NCI-H748 treated with DMSO at 0.1 percent for 48 hours (cell line): ENCODE results near the gene MDFIC.
A peak's percentile ranks its signal among the peaks of the same experiment; 100 is the strongest.

Experiments
- DNase-seq: peaks from one replicate; lab custom pipeline; 2025; lab: John Stamatoyannopoulos, UW

The MDFIC gene

DNA sequence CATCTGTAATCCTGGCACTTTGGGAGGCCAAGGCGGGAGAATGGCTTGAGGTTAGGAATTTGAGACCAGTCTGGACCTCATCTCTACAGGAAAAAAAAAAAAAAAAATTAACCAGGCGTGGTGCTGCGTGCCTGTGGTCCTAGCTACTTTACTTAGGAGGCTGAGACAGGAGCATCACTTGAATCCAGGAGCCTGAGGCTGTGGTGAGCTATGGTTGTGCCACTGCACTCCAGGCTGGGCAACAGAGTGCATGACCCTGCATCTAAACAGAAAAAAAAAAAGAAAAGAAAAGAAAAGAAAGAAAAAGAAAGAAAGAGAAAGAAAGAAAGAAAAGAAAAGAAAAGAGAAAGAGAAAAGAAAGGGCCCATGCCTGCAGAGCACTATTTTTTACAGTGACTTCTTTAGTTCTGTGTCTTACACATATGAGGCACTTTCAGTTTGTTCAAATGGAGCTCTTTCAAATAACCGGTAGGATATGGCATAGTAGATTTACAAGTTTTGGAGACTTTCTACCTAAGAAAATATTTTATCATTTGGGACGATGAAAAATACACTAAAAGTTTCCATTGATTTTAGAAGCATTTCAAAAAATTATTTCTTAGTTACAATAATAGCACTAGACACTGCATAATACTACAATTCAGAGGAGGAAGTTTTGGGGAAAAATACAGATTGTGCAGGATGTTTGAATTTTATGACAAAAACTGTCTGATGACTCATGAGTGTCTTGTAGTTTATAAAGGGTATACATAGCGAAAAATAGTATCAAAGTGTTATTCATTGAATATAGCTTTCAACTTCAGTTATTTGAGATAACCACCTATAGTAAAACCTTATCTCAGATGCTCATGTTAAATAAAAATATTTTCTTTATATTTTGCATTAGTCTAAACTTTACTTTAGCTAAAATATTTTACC is 75.9 kb downstream of the MDFIC start:
- no peak for DNase-seq

DNA sequence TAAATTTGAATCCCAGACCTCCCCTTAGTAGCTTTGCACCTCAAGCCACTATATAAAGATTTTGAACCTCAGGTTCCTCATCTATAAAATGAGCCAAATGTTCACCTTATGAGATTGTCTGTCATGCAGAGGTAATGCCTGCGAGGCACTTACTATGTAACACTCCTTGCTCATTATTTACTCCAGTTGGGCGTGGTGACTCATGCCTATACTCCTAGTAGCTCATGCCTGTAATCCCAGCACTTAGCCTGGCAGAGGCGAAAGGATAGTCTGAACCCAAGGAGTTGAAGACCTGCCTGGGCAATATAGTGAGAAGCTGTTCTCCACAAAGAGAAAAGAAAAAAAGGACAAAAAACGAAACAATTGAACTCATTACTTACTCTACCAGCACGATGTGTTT is 82.2 kb downstream of the MDFIC start:
- no peak for DNase-seq

DNA sequence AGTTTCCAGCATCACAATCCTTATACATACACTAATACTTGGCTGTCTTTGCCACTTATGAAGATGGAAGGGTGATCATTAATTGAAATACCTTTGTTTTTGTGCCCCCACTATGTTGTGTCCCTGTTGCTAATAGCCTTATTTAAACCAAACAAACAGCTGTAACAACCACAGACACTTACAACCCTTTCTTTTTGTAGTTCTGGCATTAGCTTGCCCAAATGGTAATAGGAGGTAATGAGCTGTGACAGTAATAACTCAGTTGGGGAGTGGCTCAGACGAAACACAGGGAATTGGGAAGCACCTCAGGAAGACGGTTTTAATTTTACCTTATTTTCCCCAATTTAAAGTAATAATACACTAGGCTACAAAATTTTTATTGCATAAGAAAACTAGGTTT is 83.4 kb downstream of the MDFIC start:
- peak; percentile 61 for DNase-seq

DNA sequence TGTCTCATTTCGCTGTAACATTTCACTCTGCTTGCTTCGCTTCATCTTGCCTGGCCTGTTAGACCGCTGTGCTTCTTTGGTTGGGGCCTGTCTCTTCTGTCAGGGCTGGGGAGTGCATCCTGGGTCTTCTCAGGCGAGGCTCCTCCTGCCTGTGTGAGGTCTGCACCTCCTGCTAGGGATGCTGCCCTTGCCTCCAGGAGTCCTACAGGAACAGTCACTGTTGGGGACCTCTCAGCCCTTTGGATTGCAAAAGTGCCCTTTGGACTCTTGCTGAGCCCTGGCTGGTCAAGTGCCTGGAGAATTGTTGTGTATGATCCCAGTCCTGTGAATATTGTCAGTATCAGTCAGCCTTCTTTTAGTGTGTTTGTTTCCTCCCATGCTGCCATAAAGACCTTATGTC is 84.1 kb downstream of the MDFIC start:
- no peak for DNase-seq

DNA sequence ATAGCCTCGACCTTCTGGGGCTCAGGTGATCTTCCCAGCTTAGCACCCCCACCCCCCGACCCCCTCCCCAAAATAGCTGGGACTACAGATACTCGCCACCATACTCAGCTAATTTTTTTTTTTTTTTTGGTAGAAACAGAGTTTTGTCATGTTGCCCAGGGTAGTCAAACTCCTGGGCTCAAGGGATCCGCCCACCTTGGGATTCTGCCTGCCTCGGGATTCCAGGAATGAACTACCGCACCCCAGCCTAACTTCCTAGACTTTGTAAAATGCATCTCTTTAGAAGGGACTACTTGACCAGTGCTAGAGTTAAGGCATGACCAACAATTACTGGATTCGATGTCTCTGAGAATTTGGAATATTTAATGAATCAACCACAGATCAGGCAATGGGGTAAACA is 85.9 kb downstream of the MDFIC start:
- DNase-seq, result no peak

DNA sequence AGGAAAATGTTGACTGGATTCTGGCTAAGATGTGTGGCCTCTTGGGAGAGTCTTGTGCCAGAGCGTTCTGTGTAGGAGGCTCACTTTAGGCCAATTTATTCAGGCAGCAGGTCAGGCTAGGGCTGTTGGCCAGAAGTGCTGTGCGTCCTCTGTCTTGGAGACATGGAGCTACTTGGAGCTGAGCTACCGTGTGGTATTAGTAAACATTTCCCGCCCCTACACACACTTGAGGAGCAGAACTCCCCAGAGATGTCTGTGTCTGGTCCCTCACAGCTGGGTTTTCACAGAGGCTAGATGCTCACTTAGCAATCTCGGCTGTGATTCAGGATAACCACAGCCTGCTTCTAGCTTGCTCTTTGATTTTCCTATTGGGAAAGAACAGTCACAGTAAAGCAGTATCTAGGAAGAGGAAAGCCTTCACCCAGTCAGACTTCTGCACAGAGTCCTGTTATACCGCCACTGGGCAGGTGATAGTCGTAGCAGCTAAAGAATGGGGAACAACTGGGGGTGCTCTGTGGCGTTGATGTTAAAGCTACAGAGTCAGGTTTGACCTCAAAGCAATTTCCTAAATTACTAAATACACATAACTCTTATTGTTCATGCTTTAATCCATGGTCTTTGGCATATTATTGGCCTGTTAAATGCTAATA is 86.7 kb downstream of the MDFIC start:
- DNase-seq, result peak; percentile 48

DNA sequence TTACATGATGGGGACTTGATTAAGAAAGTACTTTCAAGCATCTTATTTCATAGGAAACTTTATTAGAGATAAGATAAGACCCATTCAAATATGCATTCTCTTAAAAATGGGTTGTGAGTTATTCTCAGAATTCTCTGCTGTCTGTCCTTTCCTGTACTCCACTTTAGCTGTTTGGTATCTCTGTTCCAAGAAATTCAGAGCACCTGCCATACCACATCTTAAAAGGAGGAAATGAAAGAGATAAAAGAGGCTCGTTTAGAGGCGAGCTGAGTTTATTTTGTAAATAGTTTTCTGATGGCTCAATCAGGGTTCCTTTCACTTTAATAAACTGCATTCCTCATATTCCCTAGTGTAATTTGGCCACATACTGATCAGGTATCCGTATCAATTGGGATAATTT is 87.2 kb downstream of the MDFIC start:
- no peak for DNase-seq

DNA sequence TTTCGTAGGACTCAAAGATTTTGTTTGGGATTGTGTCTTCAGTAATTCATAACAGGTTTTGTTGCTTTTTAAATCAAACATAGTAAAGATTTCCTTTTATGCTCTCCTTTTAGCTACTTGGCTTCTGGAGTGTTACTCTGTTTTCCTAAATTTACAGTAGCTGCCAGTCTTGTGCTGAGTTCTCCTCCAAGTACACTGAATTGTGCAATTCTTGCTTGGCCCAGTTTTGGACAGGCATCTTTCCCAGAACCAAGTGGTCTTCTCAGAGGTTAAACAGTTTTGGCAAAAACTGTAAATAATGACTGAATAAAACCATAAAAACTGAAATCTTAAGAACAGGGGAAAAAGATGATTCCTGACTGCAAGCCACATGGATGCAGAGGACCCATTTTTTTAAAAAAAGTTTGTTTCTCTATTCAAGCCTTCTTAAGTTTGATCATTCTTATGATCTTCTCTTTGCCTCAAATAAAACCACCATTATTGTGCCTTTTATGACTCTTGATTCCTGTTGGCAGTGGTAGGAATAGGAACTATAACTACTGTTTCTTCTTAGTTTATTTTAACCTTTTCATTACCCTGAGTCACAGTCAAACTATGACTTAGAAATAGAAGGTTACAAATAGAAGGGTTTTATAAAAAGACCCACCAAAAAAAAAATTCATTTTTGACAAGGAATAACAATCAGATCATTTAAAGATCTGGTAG is 88.0 kb downstream of the MDFIC start:
- DNase-seq, result no peak

DNA sequence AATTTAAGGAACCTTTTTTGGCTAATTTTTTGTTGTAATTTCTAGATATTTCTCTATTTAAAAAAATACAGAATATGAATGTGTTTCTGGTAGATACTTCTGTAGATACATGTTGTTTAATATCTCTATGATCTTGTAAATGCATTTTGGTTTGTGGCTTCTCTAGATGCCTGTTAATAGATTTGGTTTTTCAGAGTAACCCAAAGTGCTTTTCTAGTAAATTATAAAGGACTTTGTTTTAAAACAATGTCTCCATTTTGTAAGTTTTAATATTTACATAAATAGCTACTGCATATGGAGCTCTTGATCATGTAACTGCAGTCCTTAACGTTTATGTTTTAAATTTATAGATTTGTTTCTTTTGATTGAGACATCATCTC is 88.5 kb downstream of the MDFIC start:
- no peak for DNase-seq

DNA sequence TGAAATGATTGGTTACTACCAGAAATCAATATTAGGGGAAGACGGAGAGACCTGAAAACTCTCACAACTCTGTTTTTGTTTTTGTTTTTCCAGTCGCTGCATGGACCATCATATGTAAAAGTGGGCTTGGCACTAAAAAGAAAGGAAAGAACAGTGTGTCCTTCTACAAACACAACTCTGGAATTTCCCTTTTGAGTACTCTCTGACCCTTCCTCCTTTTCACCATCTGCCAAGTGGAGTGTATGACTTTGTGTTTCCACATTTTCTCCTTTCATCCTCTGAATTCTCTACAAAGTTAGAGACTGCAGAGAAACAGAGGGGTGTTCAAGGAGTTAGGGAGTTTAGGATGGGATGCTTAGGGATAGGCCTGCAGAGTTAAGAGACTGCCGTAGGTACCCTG is 92.0 kb downstream of the MDFIC start:
- DNase-seq, result no peak

DNA sequence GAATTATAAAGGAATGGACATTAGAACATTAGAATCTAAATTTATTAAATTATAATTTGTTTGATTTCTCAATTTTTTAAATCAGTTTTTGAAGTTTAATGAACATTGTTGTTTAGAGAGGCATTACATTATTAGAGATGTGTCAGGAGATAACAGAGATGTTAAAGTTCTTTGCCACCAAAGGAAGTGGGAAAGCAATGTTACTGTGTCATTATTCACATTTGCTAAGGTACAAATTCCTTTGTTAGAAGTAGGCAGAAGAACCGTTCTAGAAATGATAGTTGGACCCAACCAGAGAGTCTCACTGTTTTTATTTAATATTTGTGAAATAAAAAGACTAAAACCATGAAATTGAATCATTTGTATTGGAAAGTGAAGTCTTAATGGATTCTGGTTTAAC is 92.9 kb downstream of the MDFIC start:
- DNase-seq, result no peak

DNA sequence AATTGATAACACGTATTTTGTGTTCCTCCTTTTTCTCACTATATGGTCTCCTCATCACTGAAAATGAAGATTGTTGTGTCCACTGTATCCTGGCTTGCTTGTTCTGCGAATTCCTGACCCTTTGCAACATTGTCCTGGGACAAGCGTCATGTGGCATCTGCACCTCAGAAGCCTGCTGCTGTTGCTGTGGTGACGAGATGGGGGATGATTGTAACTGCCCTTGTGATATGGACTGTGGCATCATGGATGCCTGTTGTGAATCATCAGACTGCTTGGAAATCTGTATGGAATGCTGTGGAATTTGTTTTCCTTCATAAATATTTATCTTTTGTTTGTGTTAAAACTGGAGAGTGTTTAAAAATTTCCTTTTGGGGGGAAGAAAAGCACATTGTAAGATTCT is 93.7 kb downstream of the MDFIC start:
- DNase-seq, result no peak

DNA sequence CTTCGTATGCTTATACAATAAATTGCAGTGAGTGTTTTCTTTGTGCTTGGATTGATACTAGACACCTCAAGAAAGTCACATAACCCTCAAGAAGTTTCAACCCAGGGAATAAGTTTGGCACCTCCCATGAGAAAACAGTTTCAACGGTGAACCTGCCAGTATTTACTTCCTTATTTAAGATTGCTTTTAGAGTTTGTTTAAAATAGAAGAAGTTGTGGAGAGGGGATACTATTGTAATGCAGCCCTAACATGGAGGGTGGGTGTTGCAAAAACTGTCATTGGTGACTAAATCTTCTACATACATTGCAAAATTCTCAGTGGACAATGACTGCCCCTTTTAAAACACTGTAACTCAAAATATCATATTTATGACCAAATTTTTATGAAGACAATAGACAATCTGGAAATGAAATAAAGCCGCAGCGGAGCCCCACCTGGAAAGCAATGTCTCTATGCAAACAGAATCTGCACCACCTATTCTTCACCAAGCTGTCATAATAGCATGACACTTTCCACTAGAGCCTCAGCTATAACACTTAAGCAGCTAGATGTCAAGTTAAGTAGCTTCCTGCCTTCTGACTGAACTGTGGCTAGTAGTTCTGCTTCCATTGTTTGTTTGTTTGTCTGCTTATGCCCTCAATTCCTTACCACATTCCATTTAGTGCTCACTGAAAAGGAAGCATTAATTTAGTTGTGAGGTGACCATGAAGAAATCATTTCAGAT is 98.2 kb downstream of the MDFIC start:
- DNase-seq, result no peak

DNA sequence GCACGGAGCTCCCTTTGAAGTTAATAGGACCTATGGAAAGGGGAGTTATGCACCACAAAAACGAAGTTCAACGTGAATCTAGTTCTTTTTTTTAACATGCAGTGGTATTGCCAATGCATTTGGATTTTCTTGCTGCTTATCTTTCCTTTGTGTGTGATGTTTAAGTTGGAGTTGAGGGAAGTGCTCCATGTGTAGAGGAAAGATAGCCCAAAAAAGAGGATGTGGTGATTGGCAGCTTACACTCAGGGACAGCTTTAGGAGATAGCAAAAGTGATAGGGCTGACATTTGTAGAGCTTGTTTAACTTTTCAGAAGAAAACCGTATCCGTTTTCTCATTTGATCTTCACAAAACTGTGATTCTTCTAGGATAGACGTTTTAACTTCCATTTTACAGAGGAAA is 101.3 kb downstream of the MDFIC start:
- DNase-seq, result no peak

DNA sequence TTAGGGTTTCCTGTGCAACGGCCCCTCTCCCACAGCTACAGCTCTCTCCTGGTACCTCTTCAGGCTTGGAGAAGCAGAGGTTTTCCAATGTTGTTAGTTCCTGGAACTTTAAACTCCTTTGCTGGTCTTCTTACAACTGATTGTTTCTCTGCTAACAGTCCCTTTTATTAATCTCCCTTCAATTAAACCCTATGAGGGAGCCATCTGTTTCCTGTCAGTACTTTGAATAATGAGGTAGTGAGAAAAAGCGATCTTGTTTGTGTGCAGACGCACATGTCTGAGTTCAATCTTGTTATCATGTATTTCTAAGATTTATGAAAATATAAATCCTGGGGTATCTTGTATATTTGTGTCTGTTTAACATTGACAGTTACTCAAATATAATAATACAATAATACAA is 102.4 kb downstream of the MDFIC start:
- no peak for DNase-seq

DNA sequence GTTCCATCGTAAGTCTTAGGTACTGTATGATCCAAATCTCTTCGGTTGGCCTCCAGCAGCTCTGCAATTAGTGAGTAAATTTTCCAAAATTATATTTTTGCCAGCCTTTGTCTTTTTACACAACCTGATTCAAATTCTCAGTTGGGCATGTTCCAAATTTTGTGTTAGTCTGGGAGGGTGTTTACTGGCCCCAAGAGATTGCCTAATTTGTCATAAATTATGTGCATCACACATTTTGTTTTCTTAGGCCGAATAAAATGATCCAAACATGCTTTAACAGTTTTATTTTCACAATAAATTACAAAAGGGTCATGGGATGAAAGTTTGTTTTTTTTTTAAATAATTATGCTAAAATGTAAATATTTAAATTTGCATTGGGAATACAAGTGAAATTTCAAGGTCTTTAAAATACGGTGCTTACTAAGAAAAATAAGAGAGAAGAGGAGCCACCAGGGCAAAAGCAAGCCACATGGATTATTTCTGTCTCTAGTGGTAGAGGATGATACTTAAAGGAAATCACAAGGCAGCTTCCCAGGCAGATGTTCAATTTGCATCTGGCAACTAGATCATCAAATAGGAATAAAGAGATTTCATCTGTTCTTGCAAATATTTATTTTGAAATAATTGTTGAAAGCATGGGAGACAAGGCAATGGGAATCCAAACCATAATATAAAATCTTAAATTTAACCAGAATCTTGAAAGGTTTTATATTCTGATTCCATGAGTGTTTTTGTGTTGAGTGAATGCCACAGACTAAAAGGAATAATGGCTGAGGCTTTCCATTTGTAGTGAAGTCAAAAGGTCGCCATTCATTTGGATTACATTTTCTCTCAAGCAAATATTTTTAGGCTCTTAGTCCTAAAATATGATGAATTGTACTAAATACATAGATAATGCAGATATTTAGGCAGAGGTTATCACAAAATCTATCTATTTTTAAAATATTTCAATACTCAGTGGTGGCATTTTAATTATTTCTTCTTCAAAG is 111.1 kb downstream of the MDFIC start:
- no peak for DNase-seq

DNA sequence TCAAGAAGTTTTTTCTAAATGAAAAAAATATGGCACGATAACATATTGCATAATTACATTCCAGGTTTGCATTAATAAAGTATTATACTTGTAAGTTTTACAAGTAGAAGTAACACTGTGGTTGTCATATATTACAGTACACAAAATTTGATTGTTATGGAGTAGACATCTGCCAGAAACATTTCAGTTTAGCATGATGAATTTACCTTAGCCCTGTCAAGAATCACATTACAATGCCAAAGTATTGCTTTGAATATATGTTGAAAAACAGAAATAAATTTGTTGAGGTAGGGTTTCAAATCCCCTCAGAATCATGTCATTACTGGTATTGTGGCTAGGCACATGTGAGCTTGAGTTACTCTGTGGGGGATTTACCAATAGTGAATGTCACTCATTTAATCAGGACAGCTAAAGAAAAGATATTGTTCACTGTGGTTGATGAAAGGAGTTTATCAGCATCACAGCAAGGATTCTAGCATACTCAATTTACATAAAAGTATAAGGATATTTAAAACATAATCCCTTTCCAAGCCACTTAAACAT is 112.1 kb downstream of the MDFIC start:
- no peak for DNase-seq

DNA sequence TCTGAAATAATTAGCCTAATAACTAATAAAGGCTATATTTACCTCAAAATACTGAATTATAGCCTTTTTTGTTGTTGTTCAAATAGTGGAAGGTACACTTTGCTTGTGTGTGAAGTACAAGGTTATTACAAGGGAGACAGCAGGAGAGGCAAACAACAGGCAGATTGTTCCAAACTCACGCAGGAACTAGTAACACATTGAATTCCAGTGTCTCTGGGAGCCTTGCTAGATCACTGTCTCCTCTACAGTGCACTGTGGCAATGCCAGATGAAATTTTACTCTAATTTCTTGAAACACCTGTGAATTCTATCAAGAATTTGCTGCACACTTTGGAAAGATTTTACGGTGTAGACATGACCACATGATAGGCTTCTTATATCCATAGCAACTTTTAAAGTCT is 112.6 kb downstream of the MDFIC start:
- no peak for DNase-seq

DNA sequence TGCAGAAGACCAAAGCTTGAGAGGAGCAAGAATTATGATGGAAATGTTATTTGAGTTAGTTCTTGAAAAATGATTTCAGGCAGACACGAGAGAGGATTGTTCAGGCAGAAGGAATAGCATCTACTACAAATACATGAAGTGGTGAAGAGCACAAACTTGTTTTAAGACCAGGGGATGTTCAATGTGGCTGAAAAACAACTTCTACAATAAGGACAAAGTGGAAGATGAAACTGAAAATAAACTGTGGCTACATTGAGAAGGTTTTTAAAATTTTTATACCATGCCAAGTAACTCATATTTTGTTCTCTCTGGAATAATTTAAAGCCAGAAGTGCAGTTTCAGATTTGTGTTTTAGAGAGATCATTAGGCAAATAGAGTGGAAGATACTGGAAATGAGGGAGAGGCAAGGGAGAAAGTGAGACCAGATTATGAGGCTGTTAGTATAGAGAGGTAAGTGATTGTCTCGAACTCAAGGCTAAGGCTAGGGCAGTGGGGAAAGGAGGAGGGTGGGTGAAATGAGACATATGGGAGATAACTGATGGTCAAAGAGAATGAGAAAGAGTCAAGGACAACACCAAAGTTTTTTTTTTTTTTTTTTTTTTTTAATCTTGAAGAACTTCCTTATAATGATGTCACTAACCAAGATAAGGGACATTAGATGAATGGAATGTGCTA is 115.4 kb downstream of the MDFIC start:
- DNase-seq, result no peak

DNA sequence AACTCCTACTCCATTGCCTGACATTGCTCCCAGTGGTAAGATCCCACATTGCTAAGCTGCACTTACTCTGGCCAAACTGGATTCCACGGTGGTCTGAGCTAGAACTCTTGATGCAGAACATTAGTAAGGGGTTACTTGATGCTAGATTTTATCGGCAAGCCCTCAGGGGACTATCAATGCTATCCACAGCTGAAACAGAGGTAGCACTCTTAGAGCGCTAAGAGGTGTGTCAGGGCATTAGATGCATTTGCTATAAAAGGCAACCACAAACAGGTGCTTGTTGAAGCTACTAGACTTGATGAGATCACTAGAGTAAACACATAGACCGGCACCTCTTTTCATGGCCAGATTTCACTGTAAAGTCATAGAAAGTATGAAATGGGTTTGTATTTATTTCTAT is 116.3 kb downstream of the MDFIC start:
- DNase-seq, result peak; percentile 72
